A549 (cell line): ENCODE measurements around the gene TBX15. TPM values are rescaled to one million over a fixed set of nuclear protein-coding genes. Genes with fewer than 3 reads are reported as not detected.

Experiments used
- ATAC-seq, 2 experiments: fragments of 200-7000 bp in 1 of 2; fragments of >200 bp in 1 of 2; cut with Nextera tagmentation in 1 of 2; cut with Tn5 transposase in 1 of 2; 3 replicates each; pipeline versions ENCODE4 v1.8.0 to v1.9.1; 2018 to 2020; ENCODE audit warnings: mild to moderate bottlenecking in 1 of 2, moderate library complexity in 1 of 2
- CTCF ChIA-PET: fragments of 300-600 bp; sonication (Branson Sonifier 250); formaldehyde crosslinking; extraction: SDS; loops from one replicate; lab custom pipeline; 2021; ENCODE audit warnings: antibody characterized with exemption, inconsistent platforms; lab: Yijun Ruan, JAX
- POLR2A ChIA-PET: fragments of 350-600 bp; formaldehyde crosslinking; extraction: SDS; loops from one replicate; lab custom pipeline; 2021; ENCODE audit warnings: antibody characterized with exemption, inconsistent platforms; lab: Yijun Ruan, JAX
- DNase-seq, 2 experiments: peaks; one replicate each; pipeline versions ENCODE4 v3.0.0 to v3.0.0-alpha.2; 2011 to 2016; ENCODE audit warnings: low read depth in 1 of 2, low spot score in 1 of 2
- FAIRE-seq: peaks from 2 replicates; lab custom pipeline; 2011; peaks lifted over from hg19 to GRCh38; lab: Jason Lieb, UNC
- H3K27ac ChIP-seq, 2 experiments: fragments of >200 bp; sonication (Bioruptor Twin); formaldehyde crosslinking; 3 replicates each; pipeline ENCODE4 v1.5.1; 2016 to 2017
- H3K4me1 ChIP-seq: fragments of >200 bp; sonication (Bioruptor Twin); formaldehyde crosslinking; 3 replicates; pipeline ENCODE4 v1.6.1; 2016
- H3K4me2 ChIP-seq: fragments of >200 bp; sonication (Bioruptor Twin); formaldehyde crosslinking; 3 replicates; pipeline ENCODE4 v1.6.1; 2016
- H3K4me3 ChIP-seq: fragments of >200 bp; sonication (Bioruptor Twin); formaldehyde crosslinking; 3 replicates; pipeline ENCODE4 v1.5.1; 2016
- H3K9me3 ChIP-seq: fragments of >200 bp; sonication (Bioruptor Twin); formaldehyde crosslinking; 3 replicates; pipeline ENCODE4 v1.6.1; 2016
- ATOH8 ChIP-seq: fragments of 250-450 bp; sonication (Bioruptor Pico); IDR thresholded peaks from 2 replicates; pipeline ENCODE4 v1.5.0; 2020; ENCODE audit warnings: low read depth, mild to moderate bottlenecking, moderate library complexity
- CBX2 ChIP-seq: fragments of 200-600 bp; sonication (generic); IDR thresholded peaks from 2 replicates; pipeline ENCODE4 v1.6.1; 2016; ENCODE audit warnings: low read depth, mild to moderate bottlenecking, borderline replicate concordance
- CBX8 ChIP-seq: fragments of 200-600 bp; sonication (generic); IDR thresholded peaks from 2 replicates; pipeline ENCODE4 v1.6.1; 2016
- CTCF ChIP-seq: fragments of >200 bp; sonication (Bioruptor Twin); formaldehyde crosslinking; IDR thresholded peaks from 3 replicates; pipeline ENCODE4 v1.5.1; 2016
- E2F6 ChIP-seq: IDR thresholded peaks from 2 replicates; pipeline ENCODE4 v1.6.1; 2012; ENCODE audit warnings: low read depth, borderline replicate concordance
- EHMT2 ChIP-seq: fragments of 200-600 bp; sonication (generic); IDR thresholded peaks from 2 replicates; pipeline ENCODE4 v1.6.1; 2016; ENCODE audit warnings: antibody characterized with exemption, low read depth, mild to moderate bottlenecking, moderate library complexity
- ELK1 ChIP-seq: fragments of 150-350 bp; IDR thresholded peaks from 2 replicates; pipeline ENCODE4 v1.6.1; 2014; ENCODE audit warnings: low read depth, mild to moderate bottlenecking, low read length
- EP300 ChIP-seq, 2 experiments: fragments of >200 bp; sonication (Bioruptor Twin); formaldehyde crosslinking; IDR thresholded peaks; 2 replicates in 1 of 2; 3 replicates in 1 of 2; pipeline ENCODE4 v1.6.1; 2016 to 2017
- FOXS1 ChIP-seq: fragments of 250-450 bp; sonication (Bioruptor Pico); IDR thresholded peaks from 2 replicates; pipeline ENCODE4 v1.5.0; 2020; ENCODE audit warnings: mild to moderate bottlenecking, moderate library complexity
- HES2 ChIP-seq: fragments of >200 bp; sonication (Bioruptor Twin); formaldehyde crosslinking; IDR thresholded peaks from 2 replicates; pipeline ENCODE4 v1.6.1; 2016
- HEYL ChIP-seq: fragments of 250-450 bp; sonication (Bioruptor Pico); IDR thresholded peaks from 2 replicates; pipeline ENCODE4 v1.8.0; 2021; ENCODE audit warnings: mild to moderate bottlenecking, moderate library complexity
- HOXB13 ChIP-seq: fragments of 250-450 bp; sonication (Bioruptor Pico); IDR thresholded peaks from 2 replicates; pipeline ENCODE4 v1.5.0; 2020; ENCODE audit warnings: low read depth, mild to moderate bottlenecking, moderate library complexity
- JUN ChIP-seq, 2 experiments: fragments of >200 bp; sonication (Bioruptor Twin); formaldehyde crosslinking; IDR thresholded peaks; 2 replicates in 1 of 2; 3 replicates in 1 of 2; pipeline ENCODE4 v1.6.1; 2016 to 2017
- JUNB ChIP-seq: fragments of >200 bp; sonication (Bioruptor Twin); formaldehyde crosslinking; IDR thresholded peaks from 2 replicates; pipeline ENCODE4 v1.6.1; 2016
- MAZ ChIP-seq: fragments of 150-350 bp; IDR thresholded peaks from 2 replicates; pipeline ENCODE4 v1.6.1; 2014; ENCODE audit warnings: antibody characterized with exemption, low read depth, low read length, borderline replicate concordance
- PBX3 ChIP-seq: IDR thresholded peaks from 2 replicates; pipeline ENCODE4 v1.6.1; 2012
- POLR2A ChIP-seq: IDR thresholded peaks from 2 replicates; pipeline ENCODE4 v1.6.1; 2012; ENCODE audit warnings: mild to moderate bottlenecking, low read length
- RAD21 ChIP-seq, 2 experiments: fragments of >200 bp in 1 of 2; sonication (Bioruptor Twin) in 1 of 2; formaldehyde crosslinking in 1 of 2; IDR thresholded peaks in 1 of 2; conservative IDR thresholded peaks in 1 of 2; 2 replicates in 1 of 2; 3 replicates in 1 of 2; pipeline ENCODE4 v1.6.1; 2012 to 2018; ENCODE audit warnings: inconsistent platforms in 1 of 2
- RARB ChIP-seq: fragments of 250-450 bp; sonication (Bioruptor Pico); IDR thresholded peaks from 2 replicates; pipeline ENCODE4 v1.8.0; 2021; ENCODE audit warnings: mild to moderate bottlenecking, moderate library complexity
- RCOR1 ChIP-seq: fragments of 150-350 bp; IDR thresholded peaks from 2 replicates; pipeline ENCODE4 v1.6.1; 2014; ENCODE audit warnings: antibody characterized with exemption, low read length, low read depth
- RNF2 ChIP-seq: fragments of 200-600 bp; sonication (generic); IDR thresholded peaks from 2 replicates; pipeline ENCODE4 v1.6.1; 2016; ENCODE audit warnings: low read depth, mild to moderate bottlenecking, antibody characterized with exemption, moderate library complexity, borderline replicate concordance
- TP53 ChIP-seq: fragments of 250-450 bp; sonication (Bioruptor Pico); IDR thresholded peaks from 2 replicates; pipeline ENCODE4 v1.5.0; 2021; ENCODE audit warnings: mild to moderate bottlenecking, moderate library complexity
- USF2 ChIP-seq: fragments of 450-650 bp; IDR thresholded peaks from 2 replicates; pipeline ENCODE4 v1.6.1; 2014; ENCODE audit warnings: antibody characterized with exemption
- ZC3H11A ChIP-seq: fragments of 450-650 bp; IDR thresholded peaks from 2 replicates; pipeline ENCODE4 v1.6.1; 2014; ENCODE audit warnings: antibody characterized with exemption, mild to moderate bottlenecking
- ZFP36 ChIP-seq: fragments of 450-650 bp; IDR thresholded peaks from 2 replicates; pipeline ENCODE4 v1.6.1; 2014; ENCODE audit warnings: borderline replicate concordance; ENCODE audit not compliant: partially characterized antibody
- ZNF302 ChIP-seq: fragments of 250-450 bp; sonication (Bioruptor Pico); IDR thresholded peaks from 2 replicates; pipeline ENCODE4 v1.9.0; 2021; ENCODE audit warnings: inconsistent platforms, mild to moderate bottlenecking, moderate library complexity
- WGBS: methylation state at CpG from one replicate; pipeline ENCODE4 v1.1.6; 2017; ENCODE audit errors: missing lambda C conversion rate; 5-methylcytosine and 5-hydroxymethylcytosine counted together
- polyA plus RNA-seq, 4 experiments: library from polyadenylated mRNA; depleted of rRNA in 3 of 4; stranded (reverse); fragments of >200 nt; fragmentation: RNase III in 1 of 4; extraction: RNeasy Plus Mini Kit Qiagen cat#74134 plus additional on column Dnase treatment in 1 of 4; gene quantifications; 2 replicates in 3 of 4; 3 replicates in 1 of 4; pipeline ENCODE4 v1.2.3, GENCODE V29; 2011 to 2017

TBX15 gene
- polyA plus RNA-seq, 2 of the 4 experiments (the other 2 are of a cell fraction), result 0.04 TPM; not detected in 1

- Histone ChIP-seq H3K4me3 (no peak overlapping the region), H3K4me1 (peaks cover 4% of the 10 kb centered on the region; the same call in 1 of the 3 replicates), H3K27ac (no peak overlapping the region), H3K4me2 (no peak overlapping the region), H3K9me3 (no peaks in the 10 kb centered on the region)
- DNase-seq, result no peak
- WGBS, result 52% methylated on average over 1 of the region's 1 CpG
- no peak for FAIRE-seq
- no peak for ATAC-seq
- TF ChIP-seq ELK1 (no peak), RARB (CRISPR knock-in tag) (no peak), CTCF (no peak), CBX8 (no peak), ZNF302 (no peak), ZFP36 (no peak), HOXB13 (CRISPR knock-in tag) (no peak), FOXS1 (CRISPR knock-in tag) (no peak), EHMT2 (no peak), JUNB (no peak), ATOH8 (CRISPR knock-in tag) (no peak), RAD21 (conservative IDR thresholded peaks at IDR 0.05 in 1 of 2, IDR thresholded peaks at IDR 0.05 in 1 of 2) (no peak), PBX3 (no peak)
- POLR2A ChIA-PET, result no interaction called here
- CTCF ChIA-PET, result interaction anchor here (1.0 kb wide), 1 partner anchor 21 kb away, joined by 3 read pairs; no protein-coding TSS in a partner anchor
Measured at GRCh38 chr1:118948846-118949245, 39.3 kb downstream of the TBX15 start.

GRCh38 chr1:118948351-118948750 lies 39.8 kb downstream of the TBX15 start:
- ChIA-PET POLR2A (no interaction called here), CTCF (no interaction called here)
- no peak overlapping the region for H3K4me3 ChIP-seq
- H3K4me1 ChIP-seq, result peaks cover 4% of the 10 kb centered on the region; the same call in 1 of the 3 replicates
- no peak for ATAC-seq
- no peak overlapping the region for H3K4me2 ChIP-seq
- no peaks in the 10 kb centered on the region for H3K9me3 ChIP-seq
- no peak for FAIRE-seq
- TF ChIP-seq HEYL (CRISPR knock-in tag) (no peak), HES2 (no peak)
- no peak overlapping the region for H3K27ac ChIP-seq
- no peak for DNase-seq

GRCh38 chr1:118947790-118948189 lies 40.4 kb downstream of the TBX15 start:
- no peaks in the 10 kb centered on the region for H3K9me3 ChIP-seq
- no peak for FAIRE-seq
- ChIA-PET CTCF (no interaction called here), POLR2A (no interaction called here)
- TF ChIP-seq RAD21 (conservative IDR thresholded peaks at IDR 0.05 in 1 of 2, IDR thresholded peaks at IDR 0.05 in 1 of 2) (no peak), TP53 (CRISPR knock-in tag) (no peak), JUN (IDR thresholded peaks at IDR 0.05) (no peak), POLR2A (no peak), PBX3 (no peak), RCOR1 (no peak), EP300 (IDR thresholded peaks at IDR 0.05) (no peak), MAZ (no peak), ZC3H11A (no peak), E2F6 (no peak), RNF2 (no peak), USF2 (no peak), CBX2 (no peak)
- H3K4me1 ChIP-seq, result peaks cover 4% of the 10 kb centered on the region; the same call in 1 of the 3 replicates
- no peak for DNase-seq
- ATAC-seq, result no peak
- H3K4me2 ChIP-seq, result no peak overlapping the region
- 43% methylated on average over 2 of the region's 2 CpGs for WGBS
- no peak overlapping the region for H3K4me3 ChIP-seq
- no peak overlapping the region for H3K27ac ChIP-seq
